ENCODE results near the gene MSRB1.

DNA sequence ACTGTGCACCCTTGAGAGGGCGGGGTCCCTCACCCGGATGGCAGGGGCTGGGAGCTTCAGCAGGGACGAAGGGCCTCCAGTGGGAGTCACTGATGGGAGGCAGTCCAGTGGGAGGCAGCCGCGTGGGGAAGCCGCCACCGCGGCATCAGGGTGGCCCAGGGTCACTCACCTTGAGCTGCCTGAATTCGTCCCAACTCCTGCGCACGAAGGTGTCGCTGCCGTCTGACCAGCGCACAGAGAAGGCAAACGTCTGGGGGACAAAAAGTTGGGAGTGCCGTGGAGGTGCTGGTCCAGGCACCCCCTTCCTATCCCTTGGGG, 37.7 kb upstream of the MSRB1 start:
- TF ChIP-seq GATA2 (IDR thresholded peaks at IDR 0.05; ENCODE audit: low read depth, low read length) = no peak
- no peak for TF ChIP-seq GATA3 (IDR thresholded peaks at IDR 0.05; ENCODE audit: low read depth, low read length)

All from SH-SY5Y (cell line).